GM21786 (cell line): Measurements from ENCODE around the gene DEPDC1.
A peak's percentile ranks its signal among the peaks of the same experiment; 100 is the strongest.
"Not testable (repeated sequence)": the region's sequence is repeated elsewhere in the genome, so short reads cannot be mapped to it uniquely, and the experiment has no call there.

ENCODE experiments used
- ATAC-seq: cut with Tn5 transposase; IDR thresholded peaks from one replicate; pipeline ENCODE4 v1.9.1; 2021; ENCODE audit not compliant: unreplicated experiment

DEPDC1 gene

DNA sequence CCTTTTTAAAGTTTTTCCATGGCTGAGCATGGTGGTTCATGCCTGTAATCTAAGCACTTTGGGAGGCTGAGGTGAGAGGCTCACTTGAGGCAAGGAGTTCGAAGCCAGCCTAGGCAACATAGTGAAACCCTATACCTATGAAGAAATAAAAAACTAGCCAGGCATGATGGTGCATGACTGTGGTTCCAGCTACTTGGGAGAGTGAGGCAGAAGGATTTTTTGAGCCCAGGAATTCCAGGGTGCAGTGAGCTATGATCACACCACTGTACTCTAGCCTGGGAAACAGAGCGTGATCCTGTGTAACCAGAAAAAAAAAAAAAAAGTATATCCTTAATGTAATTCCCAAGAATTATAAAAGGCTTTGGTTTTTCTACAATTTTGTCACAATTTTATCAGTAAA lies 17.4 kb downstream of the DEPDC1 start:
- ATAC-seq = no peak

DNA sequence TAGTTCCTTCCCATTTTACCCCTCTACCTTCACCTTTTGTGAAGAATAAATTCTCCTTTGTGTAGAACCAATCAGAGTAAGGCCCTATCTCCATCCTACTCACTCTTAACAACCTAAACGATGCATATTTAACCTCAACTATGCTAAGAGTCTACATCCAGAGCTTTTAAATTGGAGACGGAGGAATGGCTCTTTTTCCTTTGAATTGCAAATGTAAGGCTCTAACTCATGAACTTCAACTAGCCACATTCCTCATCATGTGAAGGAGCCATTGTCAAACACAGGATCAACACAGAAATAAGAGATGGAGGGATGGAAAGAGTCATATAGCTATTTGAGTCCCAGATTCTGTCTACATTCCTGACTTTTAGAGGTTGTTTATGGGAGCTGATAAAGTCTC lies 18.2 kb downstream of the DEPDC1 start:
- no peak for ATAC-seq

- ATAC-seq = not testable (repeated sequence)
Measured at GRCh38 chr1:68476626-68477025, 20.3 kb downstream of the DEPDC1 start.

DNA sequence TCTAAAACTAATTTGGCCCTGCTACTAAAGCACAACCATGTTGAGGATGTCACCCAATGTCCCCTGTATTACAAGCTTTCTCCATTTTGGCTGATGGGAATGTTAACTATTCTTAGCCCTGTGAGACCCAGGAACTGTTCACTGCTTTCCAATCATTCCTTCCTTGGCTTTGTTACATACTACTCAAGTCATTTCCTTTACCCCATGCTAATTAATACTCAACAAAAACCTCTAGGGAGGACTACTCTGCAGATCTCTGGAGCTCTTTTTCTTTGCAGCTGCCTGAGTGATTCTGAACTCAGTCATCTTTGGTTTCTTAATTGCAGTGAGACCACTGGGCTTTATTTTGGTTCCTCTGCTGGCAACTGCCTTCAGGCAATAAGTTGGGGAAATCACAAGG lies 23.8 kb downstream of the DEPDC1 start:
- ATAC-seq = no peak

DNA sequence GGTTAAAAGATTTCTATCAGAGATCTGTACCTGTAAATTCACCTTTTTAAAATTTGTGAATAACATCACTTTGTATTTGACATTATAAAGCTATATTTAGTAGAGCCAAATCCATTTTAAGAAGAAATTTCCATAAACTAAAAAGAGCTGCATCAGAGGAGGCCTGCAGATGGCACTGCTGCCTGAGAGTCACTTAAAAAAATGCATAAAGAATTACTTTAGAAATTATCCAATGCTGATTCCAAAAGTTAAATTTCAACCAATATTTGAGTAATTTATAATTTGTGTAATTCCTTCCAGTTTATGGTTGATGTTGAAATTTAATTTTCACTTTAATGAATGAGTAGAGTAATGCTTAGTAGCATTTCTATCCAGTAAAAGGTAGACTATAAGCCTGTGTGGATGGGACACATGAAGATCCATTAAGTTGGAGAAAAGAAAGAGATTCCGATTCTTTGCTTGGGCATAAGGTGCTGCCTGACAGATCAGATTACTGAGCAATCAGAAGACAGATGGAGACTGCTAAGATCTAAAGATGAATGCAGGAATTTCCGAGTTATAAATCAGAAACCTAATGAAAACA lies 26.4 kb downstream of the DEPDC1 start:
- ATAC-seq = no peak

- ATAC-seq = no peak
Measured at GRCh38 chr1:68464891-68465290, 32.0 kb downstream of the DEPDC1 start.

DNA sequence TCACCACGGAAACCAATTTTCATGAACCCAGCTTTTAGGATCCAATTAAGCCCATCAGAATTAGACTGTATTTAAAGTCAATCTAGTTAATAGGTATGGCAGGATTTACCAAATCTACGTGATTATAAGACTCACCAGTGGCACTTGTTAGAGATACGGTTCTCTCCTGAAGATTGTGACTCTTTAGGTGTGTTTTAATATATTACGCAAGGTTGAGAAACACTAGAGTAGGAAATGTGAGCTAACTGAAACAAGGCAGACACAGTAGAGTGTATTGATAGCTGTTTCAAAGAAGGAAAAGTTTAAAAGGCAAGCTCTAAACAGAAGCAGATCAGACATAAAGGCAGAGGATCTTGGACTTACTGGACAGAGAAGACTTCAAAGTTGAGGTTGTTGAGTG lies 35.9 kb downstream of the DEPDC1 start:
- ATAC-seq = no peak

- ATAC-seq = no peak
Measured at GRCh38 chr1:68459796-68460195, 37.1 kb downstream of the DEPDC1 start.

DNA sequence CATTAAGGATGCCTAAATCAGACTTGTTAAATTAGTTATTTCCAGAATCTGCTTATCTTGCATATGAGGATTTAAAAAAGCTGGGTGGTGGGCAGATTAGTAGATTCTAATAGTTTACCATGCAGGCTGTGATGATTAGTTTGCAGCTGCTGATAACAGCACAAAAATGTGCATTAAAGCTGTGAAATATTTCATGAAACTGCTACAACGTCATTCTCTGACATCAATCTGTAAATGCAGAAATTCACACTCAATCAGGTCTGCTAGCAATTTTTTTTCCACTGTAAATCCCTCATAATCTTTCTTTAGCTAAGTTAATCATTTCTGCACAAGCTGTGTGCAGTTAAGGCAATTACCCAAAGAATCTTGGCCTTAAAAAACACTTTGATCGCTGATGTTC lies 37.8 kb downstream of the DEPDC1 start:
- ATAC-seq = no peak

DNA sequence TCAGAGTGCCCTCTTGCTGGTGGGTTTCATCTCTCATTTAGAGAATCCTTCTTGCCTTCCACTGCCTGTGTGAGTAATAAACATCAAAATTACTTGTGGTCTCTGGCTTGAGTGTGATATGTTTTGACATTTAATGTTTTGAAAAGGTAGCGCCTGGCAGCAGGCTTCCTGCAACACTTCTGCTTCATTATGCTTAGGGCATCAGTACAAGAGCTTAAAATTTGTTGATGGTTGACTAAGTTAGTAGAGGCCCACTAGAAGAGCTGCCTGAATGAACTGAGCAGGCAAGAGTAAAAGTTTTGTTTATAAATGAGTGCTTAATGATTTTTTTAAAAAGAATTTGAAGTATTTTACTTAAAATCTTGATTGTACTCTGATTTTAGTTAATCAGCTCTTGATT lies 40.7 kb downstream of the DEPDC1 start:
- no peak for ATAC-seq

- no peak for ATAC-seq
Measured at GRCh38 chr1:68454534-68454933, 42.3 kb downstream of the DEPDC1 start.

- no peak for ATAC-seq
Measured at GRCh38 chr1:68453060-68453670, 43.7 kb downstream of the DEPDC1 start.

DNA sequence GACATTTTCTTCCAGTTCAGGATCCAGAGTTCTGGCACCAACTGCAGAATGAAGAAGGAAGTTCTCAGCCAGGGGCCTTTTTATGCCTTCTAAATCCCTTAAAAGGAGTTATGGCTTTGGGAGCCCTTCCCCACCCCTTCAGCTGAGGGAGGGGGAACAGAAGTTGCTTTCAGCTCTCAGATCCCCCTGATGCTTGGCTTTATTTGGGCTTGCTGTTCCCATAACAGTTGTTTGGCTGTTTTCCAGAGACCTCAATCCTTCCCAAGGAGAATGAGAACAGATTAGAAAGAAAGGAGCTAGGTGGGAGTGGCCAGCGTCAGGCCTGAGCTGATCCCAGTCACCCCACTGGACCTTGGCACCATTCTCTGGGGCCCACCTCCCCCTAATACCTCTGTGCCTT lies 47.0 kb downstream of the DEPDC1 start, which contains the start of gene RPE65:
RPE65 (minus strand) TSS at position 54 of the 400 bp plus-strand sequence; CDS start at position 5, 49 bp downstream.
- ATAC-seq = no peak

DNA sequence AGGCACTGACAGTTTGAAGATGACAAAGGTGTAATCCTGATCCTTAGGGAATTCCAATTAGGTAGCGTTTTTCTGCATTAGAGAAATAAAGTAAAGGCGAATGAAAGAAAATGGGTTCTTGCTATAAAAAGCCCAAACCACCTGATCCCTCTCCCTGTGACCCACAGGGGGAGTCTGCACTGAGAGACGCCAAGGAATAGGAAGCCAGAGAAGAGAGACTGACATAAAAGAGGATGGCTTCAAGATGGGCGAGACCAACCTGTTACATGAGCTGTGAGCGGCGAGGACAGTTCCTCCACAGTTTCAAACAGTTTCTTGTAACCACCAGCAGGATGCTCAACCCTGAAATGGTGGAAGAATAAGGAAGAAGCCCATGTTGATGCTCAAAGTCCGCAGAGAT lies 48.5 kb downstream of the DEPDC1 start:
- no peak for ATAC-seq

DNA sequence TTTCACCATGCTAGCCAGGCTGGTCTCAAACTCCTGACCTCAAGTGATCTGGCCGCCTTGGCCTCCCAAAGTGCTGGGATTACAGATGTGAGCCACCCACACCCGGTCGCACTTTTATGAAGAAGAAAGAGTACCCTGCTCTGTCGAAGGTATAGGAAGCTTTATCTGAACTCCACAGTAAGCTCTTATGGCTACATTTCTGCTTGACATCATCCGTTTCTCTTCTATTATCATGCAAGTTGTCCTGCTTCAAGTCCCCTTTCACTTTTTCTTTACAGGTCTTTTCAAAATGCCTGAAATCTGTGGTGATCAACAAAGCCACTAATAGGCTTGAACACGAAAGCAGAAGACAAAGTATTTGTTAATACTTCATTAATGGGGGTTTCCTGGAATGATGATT lies 51.2 kb downstream of the DEPDC1 start:
- ATAC-seq = no peak

GRCh38 chr1:68442822-68443556 lies 53.9 kb downstream of the DEPDC1 start:
- ATAC-seq = peak; percentile 83

- ATAC-seq = no peak
Measured at GRCh38 chr1:68442006-68442405, 54.9 kb downstream of the DEPDC1 start.

- no peak for ATAC-seq
Measured at GRCh38 chr1:68438310-68438709, 58.6 kb downstream of the DEPDC1 start.

DNA sequence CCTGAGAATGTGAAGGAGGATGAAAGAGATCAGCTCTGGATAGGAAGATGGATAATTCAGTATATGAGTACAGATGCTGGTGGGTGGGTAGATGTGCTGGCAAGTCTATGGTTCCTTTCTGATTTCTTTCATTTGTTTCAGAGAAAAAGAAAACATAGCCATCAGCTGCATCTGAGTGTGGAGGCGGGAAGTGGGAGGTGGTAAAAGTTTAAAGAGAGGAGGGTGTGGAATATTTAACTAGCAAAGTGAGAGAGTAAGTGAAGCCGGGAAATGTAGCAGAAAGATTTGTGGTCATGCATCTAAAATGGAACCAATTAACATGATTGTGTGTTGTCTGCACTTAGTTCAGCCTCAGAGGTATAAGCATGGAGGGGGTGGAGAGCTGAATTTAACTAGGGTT lies 63.5 kb downstream of the DEPDC1 start:
- no peak for ATAC-seq

DNA sequence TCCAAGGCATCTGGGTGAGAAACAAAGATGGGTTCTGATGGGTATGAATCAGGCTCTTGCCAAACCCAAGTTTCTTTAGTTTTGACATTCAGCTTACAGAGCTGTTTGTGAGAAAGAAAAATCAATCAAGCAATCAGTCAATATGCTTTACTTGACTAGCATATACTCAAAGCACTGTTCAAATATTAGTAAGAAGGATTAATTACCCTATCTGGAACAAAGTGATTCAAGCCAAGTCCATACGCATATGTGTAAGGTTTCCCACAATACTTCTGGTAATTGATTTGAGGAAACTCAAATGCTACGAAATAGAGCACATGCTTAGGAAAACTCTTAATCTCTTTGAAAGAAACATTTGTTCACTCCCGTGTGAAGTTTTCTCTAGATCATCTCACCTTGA lies 65.8 kb downstream of the DEPDC1 start:
- ATAC-seq = no peak

DNA sequence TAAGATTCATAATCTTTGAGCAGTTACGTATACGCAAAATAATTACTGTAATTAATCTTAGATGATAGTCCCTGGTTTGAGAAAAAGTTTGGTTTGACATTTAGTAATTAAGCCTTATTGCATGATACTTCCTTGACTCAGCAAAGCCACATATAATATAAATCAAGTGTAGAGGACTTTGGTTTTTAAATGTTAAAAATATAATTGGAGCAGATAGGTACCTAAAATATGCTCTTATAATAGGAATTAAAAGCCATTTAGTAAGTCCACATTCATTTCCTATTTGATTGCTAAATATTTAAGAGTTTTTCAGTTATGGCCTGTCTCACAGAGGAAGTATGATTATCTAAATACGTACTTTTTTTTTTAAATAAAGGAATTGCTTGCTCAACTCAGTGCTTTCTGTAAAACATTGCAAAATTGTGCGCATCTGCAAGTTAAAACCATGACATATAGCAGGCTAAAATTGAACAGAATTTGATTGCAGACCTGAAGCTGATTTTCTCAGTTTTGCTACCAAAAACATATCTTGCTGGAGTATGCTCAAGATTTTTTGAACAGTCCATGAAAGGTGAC lies 67.6 kb downstream of the DEPDC1 start:
- no peak for ATAC-seq

GRCh38 chr1:68426594-68426993 lies 70.3 kb downstream of the DEPDC1 start:
- ATAC-seq = no peak
